ENCODE results near the gene POU2AF2.
"Not testable (repeated sequence)": the region's sequence is repeated elsewhere in the genome, so short reads cannot be mapped to it uniquely, and the experiment has no call there.

POU2AF2 gene

GRCh38 chr11:111305162-111305802 is 59.8 kb downstream of the POU2AF2 start:
- DNase-seq: peak; percentile 62

GRCh38 chr11:111305876-111306275 is 60.4 kb downstream of the POU2AF2 start:
- DNase-seq: no peak

- no peak for DNase-seq
Observed at GRCh38 chr11:111306321-111306720, 60.8 kb downstream of the POU2AF2 start.

- DNase-seq: peak; percentile 90
Observed at GRCh38 chr11:111307472-111308108, 62.1 kb downstream of the POU2AF2 start.

GRCh38 chr11:111308140-111308539 is 62.6 kb downstream of the POU2AF2 start:
- DNase-seq: peak; percentile 100

- DNase-seq: no peak
Observed at GRCh38 chr11:111309215-111309915, 63.8 kb downstream of the POU2AF2 start.

- DNase-seq: peak; percentile 99
Observed at GRCh38 chr11:111310088-111310487, 64.6 kb downstream of the POU2AF2 start.

- DNase-seq: peak; percentile 97
Observed at GRCh38 chr11:111310723-111311122, 65.2 kb downstream of the POU2AF2 start.

GRCh38 chr11:111312076-111312475 is 66.6 kb downstream of the POU2AF2 start:
- DNase-seq: peak; percentile 70

GRCh38 chr11:111319296-111319695 is 73.8 kb downstream of the POU2AF2 start:
- no peak for DNase-seq

- DNase-seq: not testable (repeated sequence)
Observed at GRCh38 chr11:111320199-111320598, 74.7 kb downstream of the POU2AF2 start.

- no peak for DNase-seq
Observed at GRCh38 chr11:111320728-111321568, 75.4 kb downstream of the POU2AF2 start.

GRCh38 chr11:111322534-111322933 is 77.0 kb downstream of the POU2AF2 start:
- no peak for DNase-seq

GRCh38 chr11:111324277-111324720 is 78.8 kb downstream of the POU2AF2 start:
- no peak for DNase-seq

- no peak for DNase-seq
Observed at GRCh38 chr11:111325259-111325658, 79.7 kb downstream of the POU2AF2 start.

- DNase-seq: peak; percentile 49
Observed at GRCh38 chr11:111326824-111327223, 81.3 kb downstream of the POU2AF2 start.

GRCh38 chr11:111327908-111328624 is 82.5 kb downstream of the POU2AF2 start:
- peak; percentile 78 for DNase-seq

- DNase-seq: peak; percentile 61
Observed at GRCh38 chr11:111329306-111330204, 84.0 kb downstream of the POU2AF2 start.

GRCh38 chr11:111330234-111330893 is 84.8 kb downstream of the POU2AF2 start:
- no peak for DNase-seq

- peak; percentile 97 for DNase-seq
Observed at GRCh38 chr11:111331711-111332479, 86.4 kb downstream of the POU2AF2 start.

Measured in NCI-H69 (cell line).